Measurements from ENCODE around the gene FRAT1.
A peak's percentile ranks its signal among the peaks of the same experiment; 100 is the strongest.
"Not testable (repeated sequence)": the region's sequence is repeated elsewhere in the genome, so short reads cannot be mapped to it uniquely, and the experiment has no call there.

FRAT1 gene

DNA sequence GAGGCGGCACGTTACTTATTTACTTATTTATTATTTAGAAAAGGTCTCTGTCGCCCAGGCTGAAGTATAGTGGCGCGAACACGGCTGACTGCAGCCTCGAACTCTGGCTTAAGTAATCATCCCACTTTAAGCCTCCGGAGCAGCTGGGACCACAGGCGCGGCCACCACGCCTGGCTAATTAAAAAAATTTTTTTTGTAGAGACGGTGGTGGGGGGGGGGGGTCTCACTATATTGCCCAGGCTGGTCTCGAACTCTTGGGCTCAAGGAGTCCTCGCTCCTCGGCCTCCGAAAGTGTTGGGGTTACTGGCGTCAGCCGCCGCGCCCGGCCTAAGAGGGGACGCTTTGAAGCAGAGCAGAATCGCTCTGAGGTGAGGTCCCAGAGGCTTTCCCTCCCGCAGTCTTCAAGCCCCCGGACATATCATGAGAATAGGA is 16.1 kb downstream of the FRAT1 start:
- peak; percentile 24 for DNase-seq

DNA sequence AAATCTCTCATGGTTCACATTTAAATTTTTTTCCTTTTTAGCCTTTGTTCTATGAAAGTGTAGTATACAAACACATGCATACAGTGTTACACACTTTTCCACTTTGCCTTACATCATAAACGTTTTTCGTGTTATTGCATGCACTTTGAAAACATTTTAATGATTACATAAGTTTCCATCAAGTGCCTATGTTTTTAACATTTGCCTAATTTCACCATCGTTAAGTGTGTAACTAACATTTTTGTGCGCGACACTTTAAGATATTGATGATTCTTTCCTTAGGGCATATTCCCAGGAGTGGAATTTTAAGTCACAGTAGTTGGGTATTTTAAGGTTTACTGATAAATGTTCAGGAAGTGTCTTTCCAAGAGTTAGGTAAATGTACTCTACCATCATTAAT is 16.9 kb downstream of the FRAT1 start:
- peak; percentile 20 for DNase-seq

DNA sequence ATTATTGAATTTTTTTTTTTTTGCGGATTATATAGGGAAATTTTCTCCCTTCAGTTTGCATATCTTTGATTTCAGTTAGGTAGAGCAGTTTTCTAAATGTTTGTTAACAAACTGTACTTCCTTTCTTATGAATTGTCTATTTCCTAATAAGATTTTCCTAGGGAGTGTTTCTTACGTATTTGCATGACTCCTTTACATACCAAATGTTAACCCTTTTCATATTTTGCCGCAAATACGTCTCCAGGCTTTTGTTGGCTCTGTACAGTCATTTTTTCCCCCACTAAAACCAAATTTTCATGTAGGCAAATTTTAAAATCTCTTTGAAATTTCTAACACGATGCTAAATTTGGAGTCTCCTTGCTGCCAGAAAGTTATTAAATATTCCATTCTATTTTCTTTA is 17.4 kb downstream of the FRAT1 start:
- DNase-seq: no peak

DNA sequence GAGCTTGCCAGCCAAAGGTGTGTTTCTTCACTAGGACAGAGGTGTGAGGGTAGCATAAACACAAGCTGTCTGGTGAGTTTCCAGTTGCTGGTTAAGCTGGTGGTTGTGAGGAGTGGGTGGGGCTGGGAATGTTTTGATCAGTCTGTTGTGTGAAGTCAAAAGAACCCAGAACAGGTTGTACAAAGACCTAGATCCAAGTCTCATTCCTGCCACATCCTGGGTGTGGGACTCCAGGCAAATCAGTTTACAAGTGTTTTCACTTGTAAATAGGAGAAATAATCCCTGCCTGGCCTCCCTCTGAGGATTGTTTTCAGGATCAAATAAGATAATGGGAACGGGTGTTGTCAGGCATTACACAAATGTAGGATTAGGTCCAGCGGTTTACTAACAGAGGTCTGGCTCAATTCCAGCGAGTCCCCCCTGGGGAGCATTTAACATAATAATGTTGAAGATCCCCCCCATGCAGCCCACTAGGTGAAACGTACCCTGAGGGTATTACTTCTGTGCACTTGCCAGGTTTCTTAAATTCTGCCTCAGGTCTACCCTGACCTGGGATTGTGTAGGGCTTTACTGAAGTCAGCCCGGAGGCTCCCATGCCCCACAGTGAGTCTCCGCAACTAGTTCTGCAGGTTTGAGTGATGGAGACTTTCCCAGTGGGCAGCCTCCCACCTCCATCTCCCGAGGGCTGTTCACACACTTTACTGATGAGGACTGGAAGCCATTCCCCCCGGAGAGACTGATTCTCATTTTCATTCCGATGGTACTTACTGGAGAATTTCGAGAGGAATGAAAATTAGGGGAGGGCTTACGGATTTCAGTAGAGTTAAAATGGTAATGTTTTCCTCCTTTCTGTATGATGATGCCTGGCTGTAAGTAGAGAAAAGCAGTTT is 18.1 kb downstream of the FRAT1 start:
- no peak for DNase-seq

DNA sequence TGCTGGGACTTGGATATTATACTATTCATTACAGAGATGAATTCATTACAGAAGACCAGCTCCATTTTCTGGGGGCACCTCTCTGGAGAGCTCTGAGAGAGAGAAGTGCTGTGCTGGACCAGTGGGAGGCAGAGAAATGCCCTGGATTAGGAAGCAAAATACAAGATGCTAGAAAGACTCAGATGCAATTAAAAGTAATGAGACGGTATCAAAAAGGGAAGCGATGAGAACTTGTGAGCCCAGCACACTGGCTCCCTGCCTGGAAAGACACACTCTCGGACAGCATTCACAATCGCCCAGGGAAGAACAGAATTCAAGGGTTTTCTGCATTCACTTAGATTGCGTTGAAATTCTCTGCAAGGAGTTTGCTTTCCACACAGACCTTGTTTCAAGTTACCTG is 19.0 kb downstream of the FRAT1 start:
- no peak for DNase-seq

DNA sequence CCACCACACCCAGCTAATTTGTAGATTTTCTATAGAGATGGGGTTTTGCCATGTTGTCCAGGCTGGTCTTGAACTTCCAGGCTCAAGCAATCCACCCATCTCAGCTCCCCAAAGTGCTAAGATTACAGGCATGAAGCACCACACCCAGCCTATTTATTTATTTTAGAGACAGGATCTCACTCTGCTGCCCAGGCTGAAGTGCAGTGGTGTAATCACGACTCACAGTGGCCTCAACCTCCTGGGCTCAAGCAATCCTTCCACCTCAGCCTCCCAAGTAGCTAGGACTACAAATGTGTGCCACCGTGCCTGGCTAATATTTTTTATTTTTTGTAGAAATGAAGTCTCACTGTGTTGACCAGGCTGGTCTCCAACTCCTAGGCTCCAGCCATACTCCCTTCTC is 22.3 kb downstream of the FRAT1 start:
- DNase-seq: no peak

DNA sequence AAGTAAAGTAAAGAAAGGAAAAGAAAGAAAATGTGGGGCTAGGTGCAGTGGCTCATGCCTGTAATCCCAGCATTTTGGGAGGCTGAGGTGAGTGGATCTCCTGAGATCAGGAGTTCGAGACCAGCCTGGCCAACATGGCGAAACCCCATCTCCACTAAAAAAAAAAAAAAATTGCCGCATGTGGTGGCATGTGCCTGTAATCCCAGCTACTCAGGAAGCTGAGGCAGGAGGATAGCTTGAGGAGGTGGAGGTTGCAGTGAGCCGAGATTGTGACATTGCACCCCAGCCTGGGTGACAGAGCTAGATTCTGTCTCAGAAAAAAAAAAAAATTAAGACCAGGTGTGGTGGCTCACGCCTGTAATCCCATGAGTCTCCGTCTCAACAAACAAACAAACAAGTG is 24.6 kb downstream of the FRAT1 start:
- DNase-seq: not testable (repeated sequence)

DNA sequence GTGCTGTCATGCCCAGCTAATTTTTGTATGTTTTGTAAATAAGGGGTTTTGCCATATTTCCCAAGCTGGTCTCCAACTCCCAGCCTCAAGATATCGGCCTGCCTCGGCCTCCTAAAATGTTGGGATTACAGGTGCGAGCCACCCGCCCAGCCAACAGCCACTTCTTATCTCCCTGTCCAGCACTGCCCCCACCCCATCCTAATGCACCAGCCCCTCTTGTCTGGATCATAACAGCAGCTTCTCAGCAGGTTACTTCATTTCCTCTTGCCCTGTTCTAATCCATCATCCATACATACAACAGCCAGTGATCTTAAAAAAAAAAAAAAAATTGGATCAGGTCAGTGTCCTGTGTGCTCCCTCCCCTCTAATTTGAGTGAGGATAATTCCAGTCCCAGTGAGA is 28.2 kb downstream of the FRAT1 start:
- DNase-seq: peak; percentile 19

DNA sequence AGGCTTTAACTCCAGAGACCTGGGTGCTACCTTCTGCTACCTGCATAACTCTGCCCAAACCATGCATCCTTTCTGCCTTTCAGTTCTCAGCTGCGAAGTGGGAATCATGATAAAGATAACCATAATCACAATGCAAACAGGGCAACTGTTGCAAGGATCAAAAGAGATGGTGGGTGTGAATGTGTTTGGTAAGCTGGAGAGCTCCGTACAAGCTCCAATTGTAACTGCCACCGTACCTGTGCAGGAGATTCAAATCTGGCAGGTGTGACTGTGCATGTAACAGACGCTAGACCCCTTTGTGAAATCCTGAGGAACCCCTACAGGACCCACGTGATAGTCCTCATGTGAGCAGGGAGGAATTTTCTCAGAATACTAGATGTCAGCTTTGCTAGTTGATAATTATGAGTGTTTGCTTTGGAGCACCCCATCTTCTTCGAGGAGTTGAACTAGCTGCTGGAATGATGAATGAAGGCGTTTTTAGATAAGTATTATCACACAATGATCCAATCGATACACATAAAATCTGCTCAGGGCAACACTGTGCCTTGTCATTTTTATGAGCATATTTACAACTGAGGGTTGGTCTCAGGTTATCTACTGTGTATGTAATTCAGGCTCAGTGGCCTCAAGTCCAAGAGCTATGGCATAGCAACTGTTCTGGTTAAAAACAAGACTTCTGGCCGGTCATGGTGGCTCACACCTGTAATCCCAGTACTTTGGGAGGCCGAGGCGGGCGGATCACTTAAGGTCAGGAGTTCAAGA is 30.9 kb downstream of the FRAT1 start:
- DNase-seq: no peak

DNA sequence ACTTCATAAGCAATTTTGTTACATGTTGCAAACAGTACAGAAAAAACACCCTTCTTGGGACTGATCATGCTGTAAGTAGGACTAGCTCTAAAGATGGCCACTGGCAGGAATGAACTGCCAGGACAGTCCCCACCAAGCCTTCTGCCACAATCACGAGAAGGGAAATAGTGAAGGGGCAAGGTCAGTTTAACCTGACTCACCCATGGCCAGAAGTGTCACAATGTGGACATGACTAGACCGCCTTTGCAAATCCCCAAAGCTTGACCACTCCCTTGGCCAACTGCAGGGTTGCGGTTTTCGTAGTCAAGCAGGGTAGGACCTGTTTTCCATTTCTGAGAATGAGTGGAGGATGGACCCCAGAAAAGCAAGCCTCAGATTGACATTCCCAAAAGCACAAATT is 34.9 kb downstream of the FRAT1 start:
- DNase-seq: no peak

DNA sequence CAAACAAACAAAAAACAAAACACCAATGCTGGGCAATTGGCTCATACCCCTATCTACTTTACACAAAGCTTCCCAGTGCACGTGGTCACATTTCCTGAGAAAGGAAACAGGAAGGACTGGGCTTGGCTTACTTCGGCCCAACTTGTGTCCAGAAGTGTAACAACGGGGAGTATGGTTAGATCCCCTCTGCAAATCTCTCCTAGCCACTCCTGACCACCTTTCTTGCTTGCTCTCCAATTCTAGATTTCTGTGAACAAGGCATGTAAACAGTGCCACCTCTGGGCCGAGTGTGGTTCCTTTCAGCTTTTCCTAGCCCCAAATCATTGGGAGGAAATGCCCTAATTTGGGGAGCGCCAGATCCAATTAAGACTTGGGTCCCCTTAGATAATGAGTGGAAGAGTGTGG is 36.5 kb downstream of the FRAT1 start:
- peak; percentile 56 for DNase-seq

DNA sequence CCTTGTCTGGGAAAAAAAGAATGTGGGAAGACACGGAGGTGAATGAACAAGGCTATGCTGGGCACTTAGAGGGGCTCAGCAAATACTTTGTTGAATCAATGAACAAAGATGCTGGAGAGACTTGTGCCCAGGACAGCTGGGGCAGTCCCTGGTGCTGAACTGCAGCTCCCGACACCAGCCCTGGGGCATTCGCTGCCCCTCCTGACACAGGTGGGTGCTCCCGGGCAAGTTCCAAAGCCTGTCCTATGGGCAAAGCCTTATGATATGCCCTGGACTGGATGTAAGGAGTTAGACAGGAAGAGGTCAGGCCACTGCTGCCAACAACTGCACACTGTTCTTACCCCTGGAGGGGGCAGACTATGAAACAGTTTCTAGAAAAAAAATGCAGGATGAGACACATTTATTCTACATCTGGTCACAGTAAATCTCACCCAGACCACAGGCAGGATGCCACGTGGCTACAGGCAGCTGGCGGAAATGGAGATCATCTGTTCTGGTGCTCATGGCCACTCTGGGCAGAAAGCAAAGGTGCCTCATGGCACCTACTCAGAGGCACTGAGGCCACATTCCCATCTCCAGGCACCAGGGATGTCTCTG is 37.3 kb downstream of the FRAT1 start:
- no peak for DNase-seq

DNA sequence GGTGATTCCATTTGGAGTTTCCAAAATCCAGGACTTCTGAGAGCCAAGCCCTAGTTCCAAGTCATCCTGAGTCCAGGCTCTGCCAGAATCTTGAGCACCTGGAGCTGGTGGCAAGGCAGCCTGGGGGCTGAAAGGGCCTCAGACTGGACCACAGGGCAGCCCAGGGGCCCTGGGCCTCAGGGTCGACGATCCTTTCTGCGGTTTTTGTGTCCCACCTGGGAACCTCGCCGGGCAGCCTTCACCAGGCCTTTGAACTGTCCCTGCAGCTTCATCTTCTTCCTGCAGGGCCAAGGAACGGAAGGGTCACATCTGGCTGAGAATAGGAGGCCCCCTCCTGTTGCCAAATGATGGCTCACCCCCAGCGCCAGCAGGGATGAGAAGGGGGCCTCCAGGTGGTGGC is 37.8 kb downstream of the FRAT1 start:
- no peak for DNase-seq

DNA sequence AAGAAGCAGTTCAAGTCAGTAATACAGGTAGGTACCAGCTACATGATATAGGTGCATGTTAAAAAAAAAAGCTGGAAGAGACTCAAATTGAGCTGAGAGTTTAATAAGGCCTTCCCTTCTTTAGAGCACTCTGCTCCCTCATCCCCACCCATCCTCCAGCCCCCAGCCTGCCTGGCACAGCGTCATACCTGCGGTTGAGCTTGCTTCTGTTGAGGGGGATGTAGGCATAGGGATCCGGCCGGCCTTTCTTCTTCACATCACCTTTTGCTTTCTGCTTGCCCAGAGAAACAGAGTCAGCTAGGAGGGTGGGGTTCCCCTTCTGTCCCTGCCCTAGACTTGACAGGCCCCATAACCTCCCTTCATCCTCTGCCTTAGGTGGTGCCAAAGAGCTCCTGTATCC is 39.3 kb downstream of the FRAT1 start:
- DNase-seq: no peak

DNA sequence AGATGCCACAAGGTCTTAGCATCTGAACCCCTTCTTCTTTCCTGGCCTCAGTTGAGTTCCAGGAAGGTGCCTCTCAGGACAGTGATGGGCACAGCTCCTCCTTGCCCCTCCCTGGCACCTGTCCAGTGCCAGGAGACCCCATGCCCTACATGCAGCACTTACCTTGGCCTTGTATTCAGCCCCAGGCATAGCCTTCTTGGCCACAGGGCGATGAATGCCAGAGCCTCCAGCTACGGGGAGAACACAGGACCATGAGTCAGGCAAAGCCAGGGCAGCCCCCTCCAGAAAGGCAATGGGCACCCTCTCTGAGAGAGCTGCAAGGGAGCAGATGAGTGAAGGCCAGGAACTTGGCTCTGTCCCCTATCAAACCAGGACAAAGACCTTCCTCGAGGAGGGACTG is 39.7 kb downstream of the FRAT1 start:
- no peak for DNase-seq

DNA sequence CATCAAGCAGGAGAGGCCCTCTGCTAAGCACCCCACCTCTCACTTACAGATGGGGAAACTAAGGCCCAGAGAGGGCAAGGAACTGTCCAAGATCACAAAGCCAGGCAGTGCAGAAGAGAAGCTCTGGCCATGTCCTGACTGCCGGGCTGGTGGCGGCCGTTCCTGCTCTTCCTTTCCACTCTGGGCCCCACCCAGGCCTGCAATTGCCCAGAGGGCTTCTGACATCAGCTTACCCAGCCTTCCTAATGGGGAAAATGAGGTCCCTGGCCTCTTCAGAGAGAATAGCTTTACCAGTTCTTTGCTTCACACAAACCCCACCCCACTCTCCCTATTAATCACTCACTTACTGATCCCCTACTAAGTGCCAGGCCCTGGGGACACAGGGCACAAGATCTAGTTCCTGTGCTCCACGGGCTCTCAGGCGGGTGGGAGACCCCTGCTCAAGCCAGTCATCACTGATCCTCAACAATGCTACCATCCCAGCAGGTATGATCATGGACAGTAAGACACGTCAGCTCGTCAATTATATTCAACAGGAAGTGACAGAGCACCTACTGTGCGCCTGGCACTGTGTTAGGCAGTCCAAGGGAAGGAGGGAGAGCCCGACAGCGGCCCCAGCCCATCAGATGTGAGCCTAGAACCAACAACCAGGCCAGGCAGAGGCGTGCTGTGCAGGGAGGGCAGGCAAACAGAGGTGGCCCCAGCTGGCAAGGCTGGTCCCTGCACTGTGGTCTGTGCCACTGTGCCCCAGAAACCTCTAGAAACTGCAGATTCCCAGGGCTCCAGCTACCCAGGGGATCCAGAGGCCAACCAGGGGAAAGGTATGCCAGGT is 41.9 kb downstream of the FRAT1 start:
- no peak for DNase-seq

DNA sequence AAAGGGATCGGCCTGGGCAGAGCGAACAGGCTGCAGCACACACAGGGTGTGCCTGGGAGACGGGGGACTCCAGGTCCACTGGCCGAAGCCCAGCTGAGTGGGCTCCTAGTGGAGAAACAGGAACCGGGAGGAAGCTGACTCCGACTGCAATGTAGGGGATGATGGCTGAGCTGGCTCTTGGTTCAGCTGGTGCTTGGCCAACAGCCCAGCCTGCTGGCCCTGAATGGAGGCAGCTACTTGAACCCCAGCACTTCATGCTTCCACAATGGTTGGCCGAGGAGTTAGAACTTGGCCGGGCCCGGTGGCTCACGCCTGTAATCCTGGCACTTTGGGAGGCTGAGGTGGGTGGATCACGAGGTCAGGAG is 42.4 kb downstream of the FRAT1 start:
- DNase-seq: no peak

DNA sequence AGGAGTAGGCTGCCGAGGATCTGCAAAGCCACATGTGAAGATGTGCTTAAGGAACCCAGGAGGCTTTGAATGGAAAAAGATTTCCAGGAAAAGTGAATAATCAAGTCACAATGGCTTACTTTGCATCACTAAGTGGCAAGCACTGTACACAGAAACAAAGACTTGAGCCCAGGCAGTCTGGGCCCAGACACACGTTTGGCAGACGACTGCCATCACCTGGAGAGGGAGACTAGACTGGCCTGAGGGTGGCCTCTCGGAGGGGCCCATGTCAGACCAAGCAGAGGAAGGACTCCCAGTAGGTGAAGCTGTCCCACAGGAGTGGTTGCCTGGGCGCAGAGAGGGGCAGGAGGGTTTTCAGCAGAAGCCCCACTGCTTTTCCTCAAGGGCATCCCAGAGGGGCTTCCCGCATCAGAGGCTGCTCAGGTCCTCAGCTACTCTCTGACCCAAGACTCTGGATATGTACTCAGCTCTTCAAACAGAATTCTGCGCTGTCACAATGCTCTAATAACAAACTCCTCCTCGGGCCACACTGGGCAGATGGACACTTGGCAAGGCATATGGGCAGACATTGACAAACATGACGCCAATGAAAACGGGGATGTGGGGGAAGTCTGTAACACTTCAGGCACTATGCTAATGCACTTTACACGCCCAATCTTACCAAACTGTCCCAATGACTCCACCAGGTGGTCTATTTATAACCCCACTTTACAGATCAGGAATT is 43.4 kb downstream of the FRAT1 start:
- DNase-seq: no peak

DNA sequence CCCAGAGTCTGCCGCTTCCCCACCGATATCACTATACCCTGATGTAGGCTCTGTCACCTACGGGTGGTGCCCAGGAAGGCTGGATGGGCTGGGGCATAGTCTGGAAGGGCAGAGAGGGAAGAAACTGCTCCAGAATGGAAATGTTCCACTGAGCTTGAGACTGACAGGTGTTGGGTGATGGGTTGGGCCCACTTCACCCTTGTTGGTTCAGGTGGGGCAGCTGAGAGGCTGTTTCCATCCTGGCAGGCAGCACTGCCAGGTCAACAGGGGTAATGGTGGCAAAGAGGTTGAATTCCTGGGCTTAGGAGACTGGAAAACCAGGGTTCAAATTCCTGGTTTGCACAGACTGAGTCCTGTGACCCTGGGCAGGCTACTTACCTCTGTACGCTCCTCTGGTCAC is 44.0 kb downstream of the FRAT1 start:
- no peak for DNase-seq

DNA sequence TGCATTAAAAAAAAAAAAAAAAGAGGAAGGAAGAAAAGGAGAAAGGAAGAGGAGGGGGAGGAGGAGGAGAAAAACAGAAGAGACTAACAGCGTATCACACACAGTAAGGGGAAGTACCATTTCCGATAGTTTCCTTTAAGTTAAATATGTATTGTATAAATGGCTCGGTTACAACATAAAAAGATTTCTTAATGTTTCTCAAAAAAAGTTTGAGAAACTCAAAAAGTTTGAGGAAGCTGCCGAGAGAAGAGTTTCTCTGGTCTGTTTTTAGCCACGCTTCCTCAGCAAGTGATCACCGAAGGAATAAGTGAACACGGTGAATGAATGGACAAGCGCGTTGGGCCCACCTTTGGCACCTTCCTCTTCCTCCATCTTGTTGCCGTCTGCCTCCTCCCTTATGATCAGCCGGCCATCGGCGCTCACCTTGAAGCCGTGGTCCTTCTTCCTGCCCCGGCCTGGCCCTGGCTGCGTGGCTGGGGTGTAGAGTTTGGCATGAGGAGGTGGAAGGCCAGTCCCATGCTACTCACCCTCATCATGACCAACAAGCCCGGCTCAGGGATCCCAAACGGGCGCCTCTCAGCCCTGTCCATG is 46.8 kb downstream of the FRAT1 start:
- peak; percentile 83 for DNase-seq

DNA sequence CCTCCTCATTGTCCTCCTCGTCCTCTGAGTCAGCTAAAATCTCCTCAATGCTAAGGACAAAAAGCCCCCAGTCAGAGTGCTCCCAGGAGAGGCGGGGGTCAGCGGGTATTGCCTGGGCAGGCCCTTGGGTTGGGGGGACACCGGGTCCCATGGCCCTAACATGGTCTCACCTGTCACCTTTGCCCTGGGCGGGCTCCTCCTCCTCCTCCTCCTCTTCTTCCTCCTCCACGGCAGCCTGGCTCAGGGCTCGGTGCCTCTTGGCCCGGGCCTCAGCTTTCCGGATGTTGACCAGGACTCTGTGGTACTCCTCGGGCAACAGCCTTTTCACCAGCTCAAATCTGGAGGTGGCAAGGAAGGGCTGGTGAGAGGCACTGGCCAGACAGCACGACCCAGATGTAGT is 47.5 kb downstream of the FRAT1 start:
- no peak for DNase-seq

DNA sequence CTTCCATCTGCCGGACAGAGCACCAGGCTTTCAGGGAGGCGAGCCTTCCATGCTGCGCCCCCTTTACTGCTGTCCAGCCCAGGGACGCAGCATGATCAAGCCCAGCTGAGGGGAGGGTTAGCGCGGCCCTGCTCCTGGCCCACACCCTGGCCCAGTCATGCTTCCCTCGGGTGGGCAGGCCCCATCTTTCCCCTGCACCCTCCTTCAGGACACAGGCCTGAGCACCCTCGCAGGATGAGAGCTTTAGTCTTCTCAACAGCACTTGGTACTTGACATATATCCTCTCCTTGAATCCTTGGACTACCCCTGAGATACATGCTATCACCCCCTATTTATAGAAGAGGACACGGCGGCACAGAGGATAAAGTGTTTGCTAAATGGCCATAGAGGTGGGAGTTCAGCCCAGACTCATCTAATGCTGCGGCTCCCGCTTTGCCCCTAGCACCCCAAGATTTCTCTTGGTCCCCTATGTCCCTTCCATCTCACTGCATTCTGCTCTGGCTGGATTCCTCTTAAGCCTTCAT is 48.1 kb downstream of the FRAT1 start:
- DNase-seq: no peak

Measured in hematopoietic multipotent progenitor cell treated with erythropoietin and hydrocortisone succinate and interleukin-3 and kit ligand, for 6 days (in vitro differentiated cells).